BJ (cell line): ENCODE measurements around the gene CSHL1. TPM values are rescaled to one million over a fixed set of nuclear protein-coding genes. Genes with fewer than 3 reads are reported as not detected.

Experiments
- CTCF ChIA-PET: fragments of 350-600 bp; formaldehyde crosslinking; extraction: SDS; loops from one replicate; lab custom pipeline; 2021; ENCODE audit warnings: antibody characterized with exemption, inconsistent platforms; lab: Yijun Ruan, JAX
- POLR2A ChIA-PET: fragments of 300-600 bp; sonication (Branson Sonifier 250); formaldehyde crosslinking; extraction: SDS; loops from one replicate; lab custom pipeline; 2021; ENCODE audit warnings: antibody characterized with exemption; lab: Charles Lee
- DNase-seq: peaks from one replicate; pipeline ENCODE4 v3.0.0-alpha.2; 2011; ENCODE audit warnings: low read depth
- H3K27me3 ChIP-seq: 2 replicates; pipeline ENCODE4 v1.6.0; 2011; ENCODE audit warnings: low read length; ENCODE audit not compliant: control insufficient read depth, insufficient read depth
- H3K36me3 ChIP-seq: 2 replicates; pipeline ENCODE4 v1.5.1; 2011; ENCODE audit warnings: low read length; ENCODE audit not compliant: control insufficient read depth, insufficient read depth
- H3K4me3 ChIP-seq: 2 replicates; pipeline ENCODE4 v1.5.1; 2011; ENCODE audit warnings: low read depth, mild to moderate bottlenecking, control low read depth, low read length
- CTCF ChIP-seq: IDR thresholded peaks from 2 replicates; pipeline ENCODE4 v1.5.1; 2011; ENCODE audit warnings: low read depth, mild to moderate bottlenecking, control low read depth, inconsistent platforms, low read length, moderate library complexity; ENCODE audit not compliant: insufficient read depth
- polyA plus RNA-seq: library from polyadenylated mRNA; depleted of rRNA; stranded (reverse); fragments of >200 nt; gene quantifications from 2 replicates; pipeline ENCODE4 v1.2.3, GENCODE V29; 2011

The CSHL1 gene
- polyA plus RNA-seq, 1 experiment, result not detected

GRCh38 chr17:63930951-63931575 lies 20.0 kb upstream of the CSHL1 start:
- Histone ChIP-seq H3K4me3 (no peak overlapping the region), H3K36me3 (no peaks in the 10 kb centered on the region), H3K27me3 (peaks cover 10% of the 10 kb centered on the region)
- TF ChIP-seq CTCF, result no peak
- no peak for DNase-seq
- POLR2A ChIA-PET, result no interaction called here
- CTCF ChIA-PET, result interaction anchor here (2.2 to 8.9 kb wide), 3 partner anchors 11 to 94 kb away, joined by 8 to 84 read pairs (median 18); partner anchors contain the start of gene GH1

- CTCF ChIA-PET, result interaction anchor here (1.1 to 8.9 kb wide), 6 partner anchors 10 to 203 kb away, joined by 3 to 84 read pairs (median 8); partner anchors contain the start of genes CSHL1 and GH1
- Histone ChIP-seq H3K27me3 (peaks cover 7% of the 10 kb centered on the region), H3K4me3 (no peak overlapping the region), H3K36me3 (no peaks in the 10 kb centered on the region)
- no peak for DNase-seq
- no peak for TF ChIP-seq CTCF
- POLR2A ChIA-PET, result no interaction called here
Observed at GRCh38 chr17:63929860-63930766, 19.1 kb upstream of the CSHL1 start.

- no peak for TF ChIP-seq CTCF
- no peak for DNase-seq
- CTCF ChIA-PET, result interaction anchor here (1.1 to 8.9 kb wide), 5 partner anchors 9 to 204 kb away, joined by 3 to 84 read pairs (median 7); partner anchors contain the start of genes CSHL1 and GH1
- Histone ChIP-seq H3K4me3 (no peak overlapping the region), H3K27me3 (peaks cover 4% of the 10 kb centered on the region; the same call in 1 of the 2 replicates), H3K36me3 (no peaks in the 10 kb centered on the region)
- POLR2A ChIA-PET, result no interaction called here
Observed at GRCh38 chr17:63928966-63929695, 18.1 kb upstream of the CSHL1 start.

- Histone ChIP-seq H3K36me3 (no peaks in the 10 kb centered on the region), H3K27me3 (no peaks in the 10 kb centered on the region; the same call in 1 of the 2 replicates), H3K4me3 (no peak overlapping the region)
- ChIA-PET POLR2A (no interaction called here), CTCF (interaction anchor here (0.9 to 8.9 kb wide), 4 partner anchors 8 to 97 kb away, joined by 3 to 84 read pairs (median 6); partner anchors contain the start of genes CSHL1 and GH1)
- no peak for DNase-seq
- TF ChIP-seq CTCF, result no peak
Observed at GRCh38 chr17:63928172-63928666, 17.2 kb upstream of the CSHL1 start.
